SU-DHL-6 (cell line): ENCODE data around the gene PLEKHA6.

ENCODE experiments used
- H2AFZ ChIP-seq: fragments of 200-600 bp; sonication (generic); 2 replicates; pipeline ENCODE4 v1.6.1; 2014; ENCODE audit warnings: low read depth, mild to moderate bottlenecking, moderate library complexity, mixed read lengths, antibody characterized with exemption, low read length; ENCODE audit not compliant: severe bottlenecking
- H3F3A ChIP-seq: fragments of 200-600 bp; shearing (Covaris generic); 2 replicates; pipeline ENCODE4 v1.6.0; 2016; ENCODE audit warnings: antibody characterized with exemption, mild to moderate bottlenecking; ENCODE audit not compliant: insufficient read depth
- H3K27ac ChIP-seq: fragments of 200-600 bp; sonication (generic); 2 replicates; pipeline ENCODE4 v1.5.1; 2016; ENCODE audit warnings: low read depth, mild to moderate bottlenecking, low read length, moderate library complexity, mixed read lengths
- H3K27me3 ChIP-seq: fragments of 200-600 bp; sonication (generic), shearing (Covaris generic); 2 replicates; pipeline ENCODE4 v1.6.0; 2014; ENCODE audit warnings: mild to moderate bottlenecking, low read length
- H3K36me3 ChIP-seq: fragments of 200-600 bp; sonication (generic); 2 replicates; pipeline ENCODE4 v1.6.1; 2014; ENCODE audit warnings: mild to moderate bottlenecking, low read length, mixed read lengths
- H3K4me2 ChIP-seq: fragments of 300-600, 200-600 bp; shearing (Covaris generic), sonication (generic); 2 replicates; pipeline ENCODE4 v1.6.0; 2014; ENCODE audit warnings: low read length, low read depth, mild to moderate bottlenecking; ENCODE audit not compliant: poor library complexity, severe bottlenecking
- H3K4me3 ChIP-seq: fragments of 200-600 bp; sonication (generic); 2 replicates; pipeline ENCODE4 v1.5.1; 2014; ENCODE audit warnings: antibody characterized with exemption, low read length, mild to moderate bottlenecking, mixed read lengths; ENCODE audit not compliant: insufficient read depth, poor library complexity, severe bottlenecking
- H3K79me2 ChIP-seq: fragments of 200-600 bp; sonication (generic); 2 replicates; pipeline ENCODE4 v1.6.1; 2014; ENCODE audit warnings: mild to moderate bottlenecking, low read length, moderate library complexity; ENCODE audit not compliant: insufficient read depth
- H3K9ac ChIP-seq: fragments of 200-600 bp; sonication (generic); 2 replicates; pipeline ENCODE4 v1.7.0; 2014; ENCODE audit warnings: mild to moderate bottlenecking, low read length
- H3K9me2 ChIP-seq: fragments of 200-600 bp; sonication (generic); replicated peaks from 2 replicates; pipeline ENCODE4 v1.6.1; 2014; ENCODE audit warnings: low read length; ENCODE audit not compliant: insufficient read depth
- H3K9me3 ChIP-seq: fragments of 200-600 bp; sonication (generic); 2 replicates; pipeline ENCODE4 v1.6.1; 2014; ENCODE audit warnings: low read length, mixed read lengths; ENCODE audit not compliant: insufficient read depth
- H4K20me1 ChIP-seq: fragments of 200-600 bp; sonication (generic); 2 replicates; pipeline ENCODE4 v1.6.1; 2014; ENCODE audit warnings: low read depth, mild to moderate bottlenecking, antibody characterized with exemption, low read length, moderate library complexity, mixed read lengths
- EZH2phosphoT487 ChIP-seq: fragments of 200-600 bp; sonication (generic), shearing (Covaris generic); conservative IDR thresholded peaks from 2 replicates; pipeline ENCODE4 v1.6.1; 2018; ENCODE audit warnings: mild to moderate bottlenecking, antibody characterized with exemption, low read length, moderate library complexity, mixed read lengths
- TF ChIP-seq, protein P1 (sequence below): fragments of 200-600 bp; sonication (generic); IDR thresholded peaks from one replicate; pipeline ENCODE4 v1.5.1; 2017; ENCODE audit warnings: antibody characterized with exemption, mild to moderate bottlenecking, low read length, moderate library complexity; ENCODE audit not compliant: insufficient read depth, poor library complexity, severe bottlenecking

The PLEKHA6 gene

DNA sequence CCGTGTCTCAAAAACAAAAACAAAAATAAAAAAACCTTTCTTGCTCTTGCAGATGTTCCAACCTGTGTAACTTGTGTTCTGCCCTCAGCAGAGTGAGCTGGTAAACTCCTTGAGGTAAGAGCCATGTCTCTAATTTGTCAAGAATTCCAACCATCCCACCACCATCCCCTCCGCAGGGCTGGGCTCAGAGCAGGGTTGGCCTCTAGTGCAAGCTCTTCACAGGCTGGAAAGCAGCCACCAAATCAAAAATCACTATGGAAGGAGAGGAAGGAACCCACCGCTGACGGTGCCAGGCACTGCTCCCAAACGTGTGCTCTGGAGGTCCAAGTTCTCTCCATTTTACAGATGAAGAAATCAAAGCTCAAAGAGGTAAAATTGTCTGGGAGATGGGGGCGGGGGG lies 9.4 kb downstream of the PLEKHA6 start:
- no peaks in the 10 kb centered on the region for H3K9me2 ChIP-seq
- no peak overlapping the region for H2AFZ ChIP-seq
- H3K36me3 ChIP-seq, result no peaks in the 10 kb centered on the region
- no peak overlapping the region for H3K27ac ChIP-seq
- H3K9ac ChIP-seq, result no peak overlapping the region
- TF ChIP-seq, protein P1, sequence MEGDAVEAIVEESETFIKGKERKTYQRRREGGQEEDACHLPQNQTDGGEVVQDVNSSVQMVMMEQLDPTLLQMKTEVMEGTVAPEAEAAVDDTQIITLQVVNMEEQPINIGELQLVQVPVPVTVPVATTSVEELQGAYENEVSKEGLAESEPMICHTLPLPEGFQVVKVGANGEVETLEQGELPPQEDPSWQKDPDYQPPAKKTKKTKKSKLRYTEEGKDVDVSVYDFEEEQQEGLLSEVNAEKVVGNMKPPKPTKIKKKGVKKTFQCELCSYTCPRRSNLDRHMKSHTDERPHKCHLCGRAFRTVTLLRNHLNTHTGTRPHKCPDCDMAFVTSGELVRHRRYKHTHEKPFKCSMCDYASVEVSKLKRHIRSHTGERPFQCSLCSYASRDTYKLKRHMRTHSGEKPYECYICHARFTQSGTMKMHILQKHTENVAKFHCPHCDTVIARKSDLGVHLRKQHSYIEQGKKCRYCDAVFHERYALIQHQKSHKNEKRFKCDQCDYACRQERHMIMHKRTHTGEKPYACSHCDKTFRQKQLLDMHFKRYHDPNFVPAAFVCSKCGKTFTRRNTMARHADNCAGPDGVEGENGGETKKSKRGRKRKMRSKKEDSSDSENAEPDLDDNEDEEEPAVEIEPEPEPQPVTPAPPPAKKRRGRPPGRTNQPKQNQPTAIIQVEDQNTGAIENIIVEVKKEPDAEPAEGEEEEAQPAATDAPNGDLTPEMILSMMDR, result no peak
- TF ChIP-seq EZH2phosphoT487, result no peak
- no peaks in the 10 kb centered on the region for H3K79me2 ChIP-seq
- H3K27me3 ChIP-seq, result no peaks in the 10 kb centered on the region
- H3K4me2 ChIP-seq, result no peak overlapping the region
- no peaks in the 10 kb centered on the region for H3K9me3 ChIP-seq
- no peak overlapping the region for H3K4me3 ChIP-seq
- H4K20me1 ChIP-seq, result no peaks in the 10 kb centered on the region; the same call in 1 of the 2 replicates
- H3F3A ChIP-seq, result no peaks in the 10 kb centered on the region

- H3K79me2 ChIP-seq, result no peaks in the 10 kb centered on the region
- no peaks in the 10 kb centered on the region for H3K27me3 ChIP-seq
Observed at GRCh38 chr1:204349602-204350001, 10.1 kb downstream of the PLEKHA6 start.

DNA sequence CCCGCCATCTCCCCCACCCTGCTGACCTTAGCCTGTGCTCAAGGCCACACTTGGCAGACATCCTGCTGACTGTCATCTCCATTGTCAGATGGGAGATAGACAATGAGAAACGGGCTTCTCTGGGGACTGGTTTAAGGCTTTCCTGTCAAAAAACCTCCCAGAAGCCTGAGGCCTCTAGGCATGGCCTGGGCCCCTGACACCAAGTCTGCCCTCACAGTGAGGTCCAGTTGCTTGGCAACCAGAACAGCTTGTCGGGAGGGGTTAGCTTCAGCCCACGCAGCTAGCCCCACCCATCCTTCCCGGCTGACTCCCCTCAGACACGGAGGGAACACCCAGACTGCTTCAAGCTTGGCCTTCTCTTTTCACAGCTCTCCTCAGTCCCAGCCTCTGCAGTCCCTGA lies 11.0 kb downstream of the PLEKHA6 start:
- Histone ChIP-seq H3K4me3 (no peak overlapping the region), H3K4me2 (no peak overlapping the region), H3K79me2 (no peaks in the 10 kb centered on the region), H3F3A (no peaks in the 10 kb centered on the region), H3K9ac (no peak overlapping the region), H3K9me3 (no peaks in the 10 kb centered on the region), H2AFZ (no peak overlapping the region), H4K20me1 (no peaks in the 10 kb centered on the region; the same call in 1 of the 2 replicates), H3K27me3 (no peaks in the 10 kb centered on the region), H3K27ac (no peak overlapping the region), H3K9me2 (no peaks in the 10 kb centered on the region), H3K36me3 (no peaks in the 10 kb centered on the region)
- TF ChIP-seq, protein P1, result no peak
- no peak for TF ChIP-seq EZH2phosphoT487

More at GRCh38 chr1:204349602-204350001, 10.1 kb downstream of the PLEKHA6 start:
- Histone ChIP-seq H2AFZ (no peak overlapping the region), H4K20me1 (no peaks in the 10 kb centered on the region; the same call in 1 of the 2 replicates), H3K9me3 (no peaks in the 10 kb centered on the region), H3F3A (no peaks in the 10 kb centered on the region), H3K9me2 (no peaks in the 10 kb centered on the region), H3K36me3 (no peaks in the 10 kb centered on the region), H3K4me2 (no peak overlapping the region), H3K27ac (no peak overlapping the region), H3K9ac (no peak overlapping the region), H3K4me3 (no peak overlapping the region)
- TF ChIP-seq, protein P1, result no peak
- TF ChIP-seq EZH2phosphoT487, result no peak
